ENCODE results near the gene ZNF625.

DNA sequence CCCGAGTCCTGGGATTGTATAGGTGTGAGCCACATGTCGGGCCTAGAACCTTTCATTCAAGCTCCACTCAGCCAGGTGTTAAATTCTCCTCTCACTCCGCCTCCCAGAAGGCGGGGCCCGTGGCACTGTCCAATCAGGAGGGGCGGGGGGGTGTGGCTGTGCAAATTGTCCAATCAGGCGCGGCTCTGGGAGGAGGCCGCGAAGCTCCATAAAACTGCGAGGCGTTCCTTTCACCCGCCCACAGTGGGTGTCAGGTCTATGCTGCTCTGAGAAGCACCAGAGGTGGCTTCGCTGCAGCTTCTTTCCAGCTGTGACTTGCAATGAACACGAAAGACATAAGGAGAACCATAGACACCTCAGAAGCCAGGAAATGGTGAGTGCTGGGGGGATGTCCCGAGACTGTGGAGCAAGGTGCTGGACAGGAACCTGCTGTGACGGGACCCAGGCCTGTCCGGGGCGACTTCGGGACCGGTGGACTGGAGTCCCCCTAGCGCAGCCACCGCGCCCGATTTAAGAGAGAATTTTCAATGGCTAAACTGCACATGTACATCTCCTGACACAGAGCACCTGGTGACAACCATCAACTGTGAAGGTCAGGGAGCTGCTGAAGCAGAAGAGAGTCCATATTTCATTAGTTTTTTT, 3.4 kb upstream of the ZNF625 start:
- TF ChIP-seq, protein P1, sequence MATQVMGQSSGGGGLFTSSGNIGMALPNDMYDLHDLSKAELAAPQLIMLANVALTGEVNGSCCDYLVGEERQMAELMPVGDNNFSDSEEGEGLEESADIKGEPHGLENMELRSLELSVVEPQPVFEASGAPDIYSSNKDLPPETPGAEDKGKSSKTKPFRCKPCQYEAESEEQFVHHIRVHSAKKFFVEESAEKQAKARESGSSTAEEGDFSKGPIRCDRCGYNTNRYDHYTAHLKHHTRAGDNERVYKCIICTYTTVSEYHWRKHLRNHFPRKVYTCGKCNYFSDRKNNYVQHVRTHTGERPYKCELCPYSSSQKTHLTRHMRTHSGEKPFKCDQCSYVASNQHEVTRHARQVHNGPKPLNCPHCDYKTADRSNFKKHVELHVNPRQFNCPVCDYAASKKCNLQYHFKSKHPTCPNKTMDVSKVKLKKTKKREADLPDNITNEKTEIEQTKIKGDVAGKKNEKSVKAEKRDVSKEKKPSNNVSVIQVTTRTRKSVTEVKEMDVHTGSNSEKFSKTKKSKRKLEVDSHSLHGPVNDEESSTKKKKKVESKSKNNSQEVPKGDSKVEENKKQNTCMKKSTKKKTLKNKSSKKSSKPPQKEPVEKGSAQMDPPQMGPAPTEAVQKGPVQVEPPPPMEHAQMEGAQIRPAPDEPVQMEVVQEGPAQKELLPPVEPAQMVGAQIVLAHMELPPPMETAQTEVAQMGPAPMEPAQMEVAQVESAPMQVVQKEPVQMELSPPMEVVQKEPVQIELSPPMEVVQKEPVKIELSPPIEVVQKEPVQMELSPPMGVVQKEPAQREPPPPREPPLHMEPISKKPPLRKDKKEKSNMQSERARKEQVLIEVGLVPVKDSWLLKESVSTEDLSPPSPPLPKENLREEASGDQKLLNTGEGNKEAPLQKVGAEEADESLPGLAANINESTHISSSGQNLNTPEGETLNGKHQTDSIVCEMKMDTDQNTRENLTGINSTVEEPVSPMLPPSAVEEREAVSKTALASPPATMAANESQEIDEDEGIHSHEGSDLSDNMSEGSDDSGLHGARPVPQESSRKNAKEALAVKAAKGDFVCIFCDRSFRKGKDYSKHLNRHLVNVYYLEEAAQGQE (IDR thresholded peaks at IDR 0.05; ENCODE audit: insufficient replicate concordance, low read depth), result no peak
- TF ChIP-seq, protein P2, sequence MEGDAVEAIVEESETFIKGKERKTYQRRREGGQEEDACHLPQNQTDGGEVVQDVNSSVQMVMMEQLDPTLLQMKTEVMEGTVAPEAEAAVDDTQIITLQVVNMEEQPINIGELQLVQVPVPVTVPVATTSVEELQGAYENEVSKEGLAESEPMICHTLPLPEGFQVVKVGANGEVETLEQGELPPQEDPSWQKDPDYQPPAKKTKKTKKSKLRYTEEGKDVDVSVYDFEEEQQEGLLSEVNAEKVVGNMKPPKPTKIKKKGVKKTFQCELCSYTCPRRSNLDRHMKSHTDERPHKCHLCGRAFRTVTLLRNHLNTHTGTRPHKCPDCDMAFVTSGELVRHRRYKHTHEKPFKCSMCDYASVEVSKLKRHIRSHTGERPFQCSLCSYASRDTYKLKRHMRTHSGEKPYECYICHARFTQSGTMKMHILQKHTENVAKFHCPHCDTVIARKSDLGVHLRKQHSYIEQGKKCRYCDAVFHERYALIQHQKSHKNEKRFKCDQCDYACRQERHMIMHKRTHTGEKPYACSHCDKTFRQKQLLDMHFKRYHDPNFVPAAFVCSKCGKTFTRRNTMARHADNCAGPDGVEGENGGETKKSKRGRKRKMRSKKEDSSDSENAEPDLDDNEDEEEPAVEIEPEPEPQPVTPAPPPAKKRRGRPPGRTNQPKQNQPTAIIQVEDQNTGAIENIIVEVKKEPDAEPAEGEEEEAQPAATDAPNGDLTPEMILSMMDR (IDR thresholded peaks at IDR 0.05; ENCODE audit: insufficient read depth, low read length), result no peak
- TF ChIP-seq SPI1 (IDR thresholded peaks at IDR 0.05; ENCODE audit: borderline replicate concordance, low read depth) (no peak), GABPA (IDR thresholded peaks at IDR 0.05; ENCODE audit: low read depth) (no peak), POLR2AphosphoS5 (IDR thresholded peaks at IDR 0.05; ENCODE audit: low read depth) (no peak)

Data from HL-60 (cell line).